ENCODE measurements around the gene ZCCHC7.

The ZCCHC7 gene

DNA sequence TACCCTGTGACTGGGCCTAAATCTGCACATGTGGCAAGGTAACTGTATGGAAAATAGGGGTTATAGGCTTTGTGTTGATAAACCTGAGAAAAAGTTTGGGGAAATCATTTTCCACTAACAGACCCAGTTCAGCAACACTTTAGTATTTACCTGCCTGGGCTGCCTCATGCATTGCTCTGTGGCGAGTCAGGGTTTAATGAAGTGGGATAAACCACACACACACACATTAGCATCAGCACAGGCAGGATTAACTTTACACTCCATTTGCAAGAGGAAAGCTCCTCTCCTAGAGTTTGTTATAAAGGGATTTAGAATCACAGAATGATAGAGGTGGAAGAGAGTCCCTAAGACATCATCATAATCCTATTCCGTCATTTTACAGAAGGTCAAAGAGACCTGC, 20.0 kb upstream of the ZCCHC7 start:
- Histone ChIP-seq H3K4me3 (ENCODE audit: low read depth in 1 of 2, low read length in 1 of 2) (no peak overlapping the region), H3K27me3 (peaks cover 20% of the 10 kb centered on the region), H3K9me3 (no peaks in the 10 kb centered on the region), H3K36me3 (no peaks in the 10 kb centered on the region), H3K4me1 (ENCODE audit: control insufficient read depth in 1 of 2, insufficient read depth in 1 of 2, low read depth in 1 of 2, low read length in 1 of 2) (no peaks in the 10 kb centered on the region), H3K27ac (no peak overlapping the region)
- TF ChIP-seq, protein P1, sequence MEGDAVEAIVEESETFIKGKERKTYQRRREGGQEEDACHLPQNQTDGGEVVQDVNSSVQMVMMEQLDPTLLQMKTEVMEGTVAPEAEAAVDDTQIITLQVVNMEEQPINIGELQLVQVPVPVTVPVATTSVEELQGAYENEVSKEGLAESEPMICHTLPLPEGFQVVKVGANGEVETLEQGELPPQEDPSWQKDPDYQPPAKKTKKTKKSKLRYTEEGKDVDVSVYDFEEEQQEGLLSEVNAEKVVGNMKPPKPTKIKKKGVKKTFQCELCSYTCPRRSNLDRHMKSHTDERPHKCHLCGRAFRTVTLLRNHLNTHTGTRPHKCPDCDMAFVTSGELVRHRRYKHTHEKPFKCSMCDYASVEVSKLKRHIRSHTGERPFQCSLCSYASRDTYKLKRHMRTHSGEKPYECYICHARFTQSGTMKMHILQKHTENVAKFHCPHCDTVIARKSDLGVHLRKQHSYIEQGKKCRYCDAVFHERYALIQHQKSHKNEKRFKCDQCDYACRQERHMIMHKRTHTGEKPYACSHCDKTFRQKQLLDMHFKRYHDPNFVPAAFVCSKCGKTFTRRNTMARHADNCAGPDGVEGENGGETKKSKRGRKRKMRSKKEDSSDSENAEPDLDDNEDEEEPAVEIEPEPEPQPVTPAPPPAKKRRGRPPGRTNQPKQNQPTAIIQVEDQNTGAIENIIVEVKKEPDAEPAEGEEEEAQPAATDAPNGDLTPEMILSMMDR (IDR thresholded peaks at IDR 0.05), result no peak

DNA sequence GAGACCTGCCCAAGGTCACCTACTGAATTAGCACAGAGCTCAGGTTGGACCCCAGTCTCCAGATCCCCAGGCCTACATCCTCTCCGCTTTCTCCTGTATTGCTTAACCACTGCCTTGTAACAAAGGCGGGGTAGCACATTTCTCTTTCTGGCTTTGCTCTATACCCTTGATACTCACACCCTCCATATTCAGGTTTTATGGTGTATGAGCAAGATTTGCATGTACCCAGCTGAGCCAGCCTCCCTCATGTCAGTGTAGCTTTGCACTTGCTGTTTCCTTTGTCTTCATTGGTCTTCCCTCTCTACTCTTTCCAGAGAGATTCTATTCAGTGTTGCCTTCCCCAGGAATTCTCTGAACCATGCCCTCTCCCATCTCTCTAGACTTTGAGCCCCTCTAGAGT, 19.6 kb upstream of the ZCCHC7 start:
- TF ChIP-seq, protein P1 (IDR thresholded peaks at IDR 0.05), result no peak
- no peaks in the 10 kb centered on the region for H3K9me3 ChIP-seq
- H3K4me1 ChIP-seq (ENCODE audit: control insufficient read depth in 1 of 2, insufficient read depth in 1 of 2, low read depth in 1 of 2, low read length in 1 of 2), result no peaks in the 10 kb centered on the region
- peaks cover 20% of the 10 kb centered on the region for H3K27me3 ChIP-seq
- H3K4me3 ChIP-seq (ENCODE audit: low read depth in 1 of 2, low read length in 1 of 2), result no peak overlapping the region
- no peaks in the 10 kb centered on the region for H3K36me3 ChIP-seq
- H3K27ac ChIP-seq, result no peak overlapping the region

DNA sequence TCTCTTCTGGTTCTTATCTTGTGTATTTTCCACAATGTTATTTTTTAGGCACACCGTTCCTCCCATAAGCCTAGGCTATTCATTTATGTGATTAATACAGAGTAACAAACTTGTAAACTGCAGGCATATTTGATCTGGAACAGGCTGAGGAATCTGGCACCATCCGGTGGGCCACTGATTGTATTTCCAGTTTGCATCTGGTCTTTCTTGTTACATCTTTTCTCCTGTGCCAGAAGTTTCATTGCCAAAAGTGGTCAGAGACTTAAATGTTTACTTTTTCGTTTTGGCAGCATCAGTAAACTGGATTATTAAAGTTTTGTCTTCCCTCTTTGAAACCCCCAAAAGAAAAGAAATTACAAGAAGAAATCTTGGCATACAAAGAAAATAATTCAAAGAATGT, 17.9 kb upstream of the ZCCHC7 start:
- H3K27ac ChIP-seq, result no peak overlapping the region
- H3K4me1 ChIP-seq (ENCODE audit: control insufficient read depth in 1 of 2, insufficient read depth in 1 of 2, low read depth in 1 of 2, low read length in 1 of 2), result no peaks in the 10 kb centered on the region
- no peak overlapping the region for H3K4me3 ChIP-seq (ENCODE audit: low read depth in 1 of 2, low read length in 1 of 2)
- H3K36me3 ChIP-seq, result no peaks in the 10 kb centered on the region
- peaks cover 32% of the 10 kb centered on the region for H3K27me3 ChIP-seq
- TF ChIP-seq, protein P1 (IDR thresholded peaks at IDR 0.05), result no peak
- H3K9me3 ChIP-seq, result no peaks in the 10 kb centered on the region

DNA sequence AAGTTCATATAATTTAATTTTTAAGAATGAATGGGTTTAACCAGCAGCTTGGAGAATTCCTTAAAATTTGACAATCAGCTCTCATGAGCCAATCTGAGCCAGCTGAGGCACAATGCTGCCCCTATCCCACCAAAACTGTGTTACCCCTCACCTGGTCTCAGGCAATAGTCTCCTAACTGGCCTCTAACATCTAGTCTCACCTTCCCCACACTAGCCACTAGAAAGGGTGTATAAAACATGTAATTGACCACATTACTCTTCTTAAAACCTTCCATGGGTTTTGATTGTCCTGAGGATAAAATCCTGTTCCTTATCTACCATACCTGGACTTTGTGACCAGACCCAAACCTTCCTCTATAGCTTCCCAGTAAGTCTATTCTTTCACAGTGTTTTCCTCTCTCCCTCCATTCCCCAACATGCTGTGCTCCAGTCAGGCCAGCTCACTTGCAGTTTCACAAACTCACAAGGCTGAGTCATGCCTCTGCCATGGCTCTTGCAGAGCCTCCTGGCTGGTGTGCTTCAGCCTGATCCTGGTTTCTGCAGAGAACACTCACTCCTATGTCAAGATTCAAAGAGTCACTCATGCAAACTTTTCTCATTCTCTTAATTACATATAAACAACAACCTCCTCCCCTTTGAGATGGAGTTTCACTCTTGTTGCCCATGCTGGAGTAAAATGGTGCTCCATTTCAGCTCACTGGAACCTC, 16.0 kb upstream of the ZCCHC7 start:
- Histone ChIP-seq H3K36me3 (no peaks in the 10 kb centered on the region), H3K27ac (no peak overlapping the region), H3K27me3 (peaks cover 38% of the 10 kb centered on the region), H3K4me1 (ENCODE audit: control insufficient read depth in 1 of 2, insufficient read depth in 1 of 2, low read depth in 1 of 2, low read length in 1 of 2) (no peaks in the 10 kb centered on the region), H3K4me3 (ENCODE audit: low read depth in 1 of 2, low read length in 1 of 2) (no peak overlapping the region), H3K9me3 (no peaks in the 10 kb centered on the region)
- TF ChIP-seq, protein P1 (IDR thresholded peaks at IDR 0.05), result no peak

DNA sequence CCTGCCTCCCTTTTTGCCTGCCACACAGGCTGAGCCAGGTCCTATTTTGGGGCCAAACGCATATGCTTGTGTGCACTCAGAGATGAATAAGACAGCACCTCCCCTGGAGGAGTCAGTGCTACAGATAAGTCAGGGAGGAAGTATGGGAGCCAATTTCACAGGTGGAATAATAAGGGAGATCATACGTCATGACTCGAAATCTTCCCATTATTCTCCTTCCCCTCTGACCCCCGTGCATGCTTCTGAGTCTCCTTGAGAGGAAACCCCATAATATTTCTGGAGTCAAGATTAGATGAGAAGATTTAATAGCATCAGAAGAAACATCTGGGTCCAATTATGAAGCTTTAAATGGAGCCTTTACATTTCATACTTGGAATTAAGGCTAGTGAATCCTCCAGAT, 15.1 kb upstream of the ZCCHC7 start:
- H3K4me3 ChIP-seq (ENCODE audit: low read depth in 1 of 2, low read length in 1 of 2), result no peak overlapping the region
- peaks cover 42% of the 10 kb centered on the region for H3K27me3 ChIP-seq
- H3K4me1 ChIP-seq (ENCODE audit: control insufficient read depth in 1 of 2, insufficient read depth in 1 of 2, low read depth in 1 of 2, low read length in 1 of 2), result no peaks in the 10 kb centered on the region
- TF ChIP-seq, protein P1 (IDR thresholded peaks at IDR 0.05), result no peak
- H3K27ac ChIP-seq, result no peak overlapping the region
- no peaks in the 10 kb centered on the region for H3K36me3 ChIP-seq
- no peaks in the 10 kb centered on the region for H3K9me3 ChIP-seq

Measured in neutrophil (primary cell).